WTC11 (cell line): ENCODE results near the gene COL20A1. TPM values are rescaled to one million over a fixed set of nuclear protein-coding genes. Genes with fewer than 3 reads are reported as not detected.
A peak's percentile ranks its signal among the peaks of the same experiment; 100 is the strongest.

ENCODE experiments used
- ATAC-seq: fragments of 200-7000 bp; cut with Tn5 transposase; 2 replicates; pipeline ENCODE4 v1.10.0; 2021; ENCODE audit warnings: mild to moderate bottlenecking, moderate library complexity
- CTCF ChIA-PET: fragments of 300-600 bp; sonication (Branson Sonifier 250); formaldehyde crosslinking; loops from one replicate; lab custom pipeline; 2021; ENCODE audit warnings: antibody characterized with exemption; lab: Charles Lee
- POLR2A ChIA-PET: fragments of 350-600 bp; sonication (Branson Sonifier 250); formaldehyde crosslinking; loops from one replicate; lab custom pipeline; 2021; ENCODE audit warnings: antibody characterized with exemption; lab: Charles Lee
- DNase-seq: peaks from one replicate; pipeline ENCODE4 v3.0.0; 2021; ENCODE audit warnings: low spot score
- H3K27ac Mint-ChIP-seq: 2 replicates; pipeline ENCODE4 v1.8.0; 2021; ENCODE audit warnings: mixed read lengths
- H3K27me3 Mint-ChIP-seq: 2 replicates; pipeline ENCODE4 v1.8.0; 2021; ENCODE audit warnings: low read depth, mild to moderate bottlenecking, moderate library complexity, mixed read lengths
- H3K36me3 Mint-ChIP-seq: 2 replicates; pipeline ENCODE4 v1.8.0; 2021; ENCODE audit warnings: mixed read lengths
- H3K4me1 Mint-ChIP-seq: 2 replicates; pipeline ENCODE4 v1.8.0; 2022; ENCODE audit warnings: mixed read lengths
- H3K4me3 Mint-ChIP-seq: 2 replicates; pipeline ENCODE4 v1.8.0; 2021; ENCODE audit warnings: mild to moderate bottlenecking, moderate library complexity, mixed read lengths
- H3K9me3 Mint-ChIP-seq: 2 replicates; pipeline ENCODE4 v1.8.0; 2021; ENCODE audit warnings: mixed read lengths
- CBFB ChIP-seq: sonication (generic); formaldehyde crosslinking; IDR thresholded peaks from 2 replicates; pipeline ENCODE4 v1.8.1; 2022; ENCODE audit warnings: mild to moderate bottlenecking, low read depth, missing genetic modification reagents
- GRHL2 ChIP-seq: fragments of 250-450 bp; sonication (Bioruptor Pico); IDR thresholded peaks from 2 replicates; pipeline ENCODE4 v1.8.0; 2022; ENCODE audit warnings: mild to moderate bottlenecking, moderate library complexity; ENCODE audit not compliant: insufficient replicate concordance, severe bottlenecking
- NFE2L1 ChIP-seq: sonication (generic); formaldehyde crosslinking; IDR thresholded peaks from 2 replicates; pipeline ENCODE4 v1.8.1; 2023; ENCODE audit warnings: missing genetic modification reagents
- OVOL2 ChIP-seq: fragments of 250-450 bp; sonication (Bioruptor Pico); IDR thresholded peaks from 2 replicates; pipeline ENCODE4 v1.9.0; 2021; ENCODE audit warnings: mild to moderate bottlenecking, borderline replicate concordance
- PRDM15 ChIP-seq: sonication (generic); formaldehyde crosslinking; IDR thresholded peaks from 2 replicates; pipeline ENCODE4 v1.8.0; 2022; ENCODE audit warnings: missing genetic modification reagents
- SMAD3 ChIP-seq: sonication (generic); formaldehyde crosslinking; IDR thresholded peaks from 2 replicates; pipeline ENCODE4 v1.8.0; 2022; ENCODE audit warnings: missing genetic modification reagents, mild to moderate bottlenecking, borderline replicate concordance
- SOX15 ChIP-seq: fragments of 250-450 bp; sonication (Bioruptor Pico); IDR thresholded peaks from 2 replicates; pipeline ENCODE4 v1.9.0; 2021; ENCODE audit warnings: mild to moderate bottlenecking
- TP53 ChIP-seq: sonication (generic); formaldehyde crosslinking; IDR thresholded peaks from 2 replicates; pipeline ENCODE4 v1.8.1; 2023; ENCODE audit warnings: mild to moderate bottlenecking, missing genetic modification reagents
- USF2 ChIP-seq: sonication (generic); formaldehyde crosslinking; IDR thresholded peaks from 2 replicates; pipeline ENCODE4 v1.8.1; 2023; ENCODE audit warnings: mild to moderate bottlenecking, missing genetic modification reagents, moderate library complexity
- ZNF219 ChIP-seq: sonication (generic); formaldehyde crosslinking; IDR thresholded peaks from 2 replicates; pipeline ENCODE4 v1.8.0; 2023; ENCODE audit warnings: missing genetic modification reagents, mild to moderate bottlenecking, borderline replicate concordance
- total RNA-seq: library from RNA; stranded (reverse); gene quantifications from 3 replicates; pipeline ENCODE4 v1.2.3, GENCODE V29; 2021

COL20A1 gene
- total RNA-seq, 1 experiment from 2014 or later = 1.3 TPM

- ATAC-seq (no peak), DNase-seq (no peak)
- CTCF ChIA-PET = interaction anchor here (2.7 kb wide), 1 partner anchor 41 kb away, joined by 14 read pairs; no protein-coding TSS in a partner anchor
- Mint-ChIP-seq H3K4me3 (no peak overlapping the region), H3K9me3 (no peaks in the 10 kb centered on the region), H3K27ac (0 out of 2 replicates have a peak overlapping the region, but pooled peaks have one; percentile 84), H3K4me1 (peaks cover 9% of the 10 kb centered on the region), H3K36me3 (no peaks in the 10 kb centered on the region), H3K27me3 (no peaks in the 10 kb centered on the region; the same call in 1 of the 2 replicates)
- TF ChIP-seq NFE2L1 (no peak), PRDM15 (CRISPR knock-in tag) (no peak), USF2 (CRISPR knock-in tag) (no peak), TP53 (CRISPR knock-in tag) (no peak), GRHL2 (CRISPR knock-in tag) (no peak), SOX15 (CRISPR knock-in tag) (no peak), OVOL2 (CRISPR knock-in tag) (no peak), ZNF219 (no peak), SMAD3 (CRISPR knock-in tag) (no peak)
- POLR2A ChIA-PET = no interaction called here
Measured at GRCh38 chr20:63264519-63264918, 28.5 kb upstream of the COL20A1 start.

- no peak overlapping the region for H3K27ac Mint-ChIP-seq
- no peak for ATAC-seq
- CTCF ChIA-PET = interaction anchor here (1.1 to 2.7 kb wide), 3 partner anchors 43 to 113 kb away, joined by 3 to 14 read pairs (median 3); no protein-coding TSS in a partner anchor
Measured at GRCh38 chr20:63265891-63266515, 27.0 kb upstream of the COL20A1 start.

More at GRCh38 chr20:63265891-63266515, 27.0 kb upstream of the COL20A1 start:
- Mint-ChIP-seq H3K9me3 (no peaks in the 10 kb centered on the region), H3K4me3 (no peak overlapping the region), H3K4me1 (peaks cover 9% of the 10 kb centered on the region), H3K36me3 (no peaks in the 10 kb centered on the region), H3K27me3 (no peaks in the 10 kb centered on the region; the same call in 1 of the 2 replicates)
- DNase-seq = no peak
- TF ChIP-seq PRDM15 (CRISPR knock-in tag) (no peak), CBFB (no peak)
- POLR2A ChIA-PET = interaction anchor here (0.8 kb wide), 1 partner anchor 21 kb away, joined by 3 read pairs; no protein-coding TSS in a partner anchor
